Neural cell (in vitro differentiated cells): ENCODE data around the gene BMPR2.

Source experiments
- POLR2AphosphoS5 ChIP-seq: IDR thresholded peaks from 2 replicates; pipeline ENCODE4 v1.6.1; 2012
- TF ChIP-seq, protein P1 (sequence below): fragments of 450-650 bp; IDR thresholded peaks from 2 replicates; pipeline ENCODE4 v1.5.1; 2014; ENCODE audit warnings: antibody characterized with exemption, mild to moderate bottlenecking, moderate library complexity; ENCODE audit not compliant: poor library complexity, severe bottlenecking

DNA sequence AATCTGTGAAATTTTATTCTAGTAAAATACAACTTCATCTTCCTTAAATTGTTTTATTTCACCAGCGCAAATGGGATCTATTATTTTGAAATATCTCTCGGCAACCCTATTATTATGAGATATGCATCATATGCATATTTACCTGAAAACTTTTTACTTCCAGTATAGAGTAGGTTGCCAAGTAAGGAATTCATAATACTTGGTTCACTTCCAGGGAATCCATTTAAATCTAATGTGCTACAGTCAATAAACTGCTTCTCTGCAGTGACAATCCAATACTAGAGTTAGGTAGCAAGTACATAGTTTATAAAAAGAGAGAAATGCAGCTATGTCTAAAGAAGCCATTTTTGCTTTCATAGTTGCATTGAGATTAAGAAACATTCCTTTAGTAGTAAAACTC is 169.8 kb downstream of the BMPR2 start:
- TF ChIP-seq, protein P1, sequence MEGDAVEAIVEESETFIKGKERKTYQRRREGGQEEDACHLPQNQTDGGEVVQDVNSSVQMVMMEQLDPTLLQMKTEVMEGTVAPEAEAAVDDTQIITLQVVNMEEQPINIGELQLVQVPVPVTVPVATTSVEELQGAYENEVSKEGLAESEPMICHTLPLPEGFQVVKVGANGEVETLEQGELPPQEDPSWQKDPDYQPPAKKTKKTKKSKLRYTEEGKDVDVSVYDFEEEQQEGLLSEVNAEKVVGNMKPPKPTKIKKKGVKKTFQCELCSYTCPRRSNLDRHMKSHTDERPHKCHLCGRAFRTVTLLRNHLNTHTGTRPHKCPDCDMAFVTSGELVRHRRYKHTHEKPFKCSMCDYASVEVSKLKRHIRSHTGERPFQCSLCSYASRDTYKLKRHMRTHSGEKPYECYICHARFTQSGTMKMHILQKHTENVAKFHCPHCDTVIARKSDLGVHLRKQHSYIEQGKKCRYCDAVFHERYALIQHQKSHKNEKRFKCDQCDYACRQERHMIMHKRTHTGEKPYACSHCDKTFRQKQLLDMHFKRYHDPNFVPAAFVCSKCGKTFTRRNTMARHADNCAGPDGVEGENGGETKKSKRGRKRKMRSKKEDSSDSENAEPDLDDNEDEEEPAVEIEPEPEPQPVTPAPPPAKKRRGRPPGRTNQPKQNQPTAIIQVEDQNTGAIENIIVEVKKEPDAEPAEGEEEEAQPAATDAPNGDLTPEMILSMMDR = no peak
- no peak for TF ChIP-seq POLR2AphosphoS5
